Spleen (tissue), 7 donors: Measurements from ENCODE around the gene CABLES1.
"Not testable (repeated sequence)": the region's sequence is repeated elsewhere in the genome, so short reads cannot be mapped to it uniquely, and the experiment has no call there.

Source experiments
- CTCF ChIP-seq, 11 experiments: fragments of 200-600 bp in 7 of 11; fragments of 450-650 bp in 4 of 11; sonication (generic) in 4 of 11; IDR thresholded peaks in 8 of 11; conservative IDR thresholded peaks in 3 of 11; 1 replicate in 7 of 11; 2 replicates in 4 of 11; pipeline versions ENCODE4 v1.4.0 to v1.8.0; 2016 to 2021; ENCODE audit warnings: antibody characterized with exemption in 11 of 11, inconsistent platforms in 4 of 11, mild to moderate bottlenecking in 1 of 11
- POLR2A ChIP-seq, 3 donors: fragments of 450-650 bp; IDR thresholded peaks; one replicate each; pipeline ENCODE4 v1.5.1; 2017; ENCODE audit warnings: antibody characterized with exemption in 3 of 3, mild to moderate bottlenecking in 1 of 3
- POLR2AphosphoS5 ChIP-seq, 3 donors: sonication (generic); formaldehyde crosslinking; IDR thresholded peaks; one replicate each; pipeline ENCODE4 v1.5.1; 2017; ENCODE audit warnings: antibody characterized with exemption in 3 of 3
- donor health status: DM: no; HTN: no; CAD: no; lungs with moderate emphysema.
- donor health status: DM: no; HTN: no; CAD: no.
- donor health status: DM: no; HTN: no; CAD: no.

- TF ChIP-seq POLR2AphosphoS5 (IDR thresholded peaks at IDR 0.05); CTCF (IDR thresholded peaks at IDR 0.05 in 8 of 11, conservative IDR thresholded peaks at IDR 0.05 in 3 of 11); POLR2A (IDR thresholded peaks at IDR 0.05): not testable (repeated sequence)
Measured at GRCh38 chr18:23097016-23097415, 38.3 kb upstream of the CABLES1 start.
